ENCODE data around the gene PLCB3.

GRCh38 chr11:64317325-64317960, 66.1 kb downstream of the PLCB3 start, which contains the start of gene TRMT112:
- TF ChIP-seq, protein P1, sequence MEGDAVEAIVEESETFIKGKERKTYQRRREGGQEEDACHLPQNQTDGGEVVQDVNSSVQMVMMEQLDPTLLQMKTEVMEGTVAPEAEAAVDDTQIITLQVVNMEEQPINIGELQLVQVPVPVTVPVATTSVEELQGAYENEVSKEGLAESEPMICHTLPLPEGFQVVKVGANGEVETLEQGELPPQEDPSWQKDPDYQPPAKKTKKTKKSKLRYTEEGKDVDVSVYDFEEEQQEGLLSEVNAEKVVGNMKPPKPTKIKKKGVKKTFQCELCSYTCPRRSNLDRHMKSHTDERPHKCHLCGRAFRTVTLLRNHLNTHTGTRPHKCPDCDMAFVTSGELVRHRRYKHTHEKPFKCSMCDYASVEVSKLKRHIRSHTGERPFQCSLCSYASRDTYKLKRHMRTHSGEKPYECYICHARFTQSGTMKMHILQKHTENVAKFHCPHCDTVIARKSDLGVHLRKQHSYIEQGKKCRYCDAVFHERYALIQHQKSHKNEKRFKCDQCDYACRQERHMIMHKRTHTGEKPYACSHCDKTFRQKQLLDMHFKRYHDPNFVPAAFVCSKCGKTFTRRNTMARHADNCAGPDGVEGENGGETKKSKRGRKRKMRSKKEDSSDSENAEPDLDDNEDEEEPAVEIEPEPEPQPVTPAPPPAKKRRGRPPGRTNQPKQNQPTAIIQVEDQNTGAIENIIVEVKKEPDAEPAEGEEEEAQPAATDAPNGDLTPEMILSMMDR (IDR thresholded peaks at IDR 0.05; ENCODE audit: poor library complexity, severe bottlenecking): no peak
- TF ChIP-seq EZH2 (IDR thresholded peaks at IDR 0.05; ENCODE audit: borderline replicate concordance, insufficient read depth, low read length, poor library complexity, severe bottlenecking) (no peak), POLR2AphosphoS5 (IDR thresholded peaks at IDR 0.05) (peak; percentile 82), REST (IDR thresholded peaks at IDR 0.05; ENCODE audit: borderline replicate concordance) (no peak), EP300 (conservative IDR thresholded peaks at IDR 0.05; ENCODE audit: poor library complexity, severe bottlenecking) (peak; percentile 61), MXI1 (conservative IDR thresholded peaks at IDR 0.05; ENCODE audit: poor library complexity, severe bottlenecking) (peak; percentile 87), RAD21 (conservative IDR thresholded peaks at IDR 0.05) (no peak), TAF1 (IDR thresholded peaks at IDR 0.05; ENCODE audit: low read depth) (no peak)
